Stromal cell of bone marrow (primary cell): ENCODE results near the gene PGPEP1.

ENCODE experiments used
- DNase-seq: peaks from one replicate; pipeline ENCODE4 v3.0.0-alpha.2; 2012; ENCODE audit warnings: low read depth

PGPEP1 gene

GRCh38 chr19:18340190-18340989 lies at the start of gene PGPEP1:
Gene PGPEP1, plus strand, starts transcription at chr19:18340598. Its CDS starts 84 bp downstream, at chr19:18340682.
- DNase-seq, result peak; percentile 37

- no peak for DNase-seq
Measured at GRCh38 chr19:18291019-18291524, 49.3 kb upstream of the PGPEP1 start.

- peak; percentile 41 for DNase-seq
Measured at GRCh38 chr19:18291590-18292461, 48.6 kb upstream of the PGPEP1 start.

- DNase-seq, result no peak
Measured at GRCh38 chr19:18292462-18292809, 48.0 kb upstream of the PGPEP1 start.

GRCh38 chr19:18292810-18293641 lies 47.4 kb upstream of the PGPEP1 start:
- peak; percentile 29 for DNase-seq

- no peak for DNase-seq
Measured at GRCh38 chr19:18293642-18294466, 46.5 kb upstream of the PGPEP1 start.

- DNase-seq, result no peak
Measured at GRCh38 chr19:18294467-18294864, 45.9 kb upstream of the PGPEP1 start.

GRCh38 chr19:18295034-18295451 lies 45.4 kb upstream of the PGPEP1 start:
- no peak for DNase-seq

GRCh38 chr19:18297308-18297707 lies 43.1 kb upstream of the PGPEP1 start:
- DNase-seq, result no peak

GRCh38 chr19:18298601-18299000 lies 41.8 kb upstream of the PGPEP1 start:
- DNase-seq, result no peak

GRCh38 chr19:18299654-18300053 lies 40.7 kb upstream of the PGPEP1 start:
- no peak for DNase-seq

- DNase-seq, result peak; percentile 69
Measured at GRCh38 chr19:18300930-18301717, 39.3 kb upstream of the PGPEP1 start.

- DNase-seq, result no peak
Measured at GRCh38 chr19:18301718-18302111, 38.7 kb upstream of the PGPEP1 start.

- no peak for DNase-seq
Measured at GRCh38 chr19:18304208-18304457, 36.3 kb upstream of the PGPEP1 start.

GRCh38 chr19:18304458-18305310 lies 35.7 kb upstream of the PGPEP1 start:
- DNase-seq, result peak; percentile 64

GRCh38 chr19:18306209-18306887 lies 34.0 kb upstream of the PGPEP1 start:
- no peak for DNase-seq

GRCh38 chr19:18306888-18307260 lies 33.5 kb upstream of the PGPEP1 start:
- DNase-seq, result no peak

- no peak for DNase-seq
Measured at GRCh38 chr19:18307271-18307681, 33.1 kb upstream of the PGPEP1 start.
